Hepatocyte (in vitro differentiated cells): ENCODE measurements around the gene TMED6. TPM values are rescaled to one million over a fixed set of nuclear protein-coding genes. Genes with fewer than 3 reads are reported as not detected.
A peak's percentile ranks its signal among the peaks of the same experiment; 100 is the strongest.

ENCODE experiments used
- DNase-seq: peaks from one replicate; pipeline ENCODE4 v3.0.0-alpha.2; 2016; ENCODE audit warnings: low spot score
- H2AFZ ChIP-seq: fragments of 200-600 bp; sonication (generic); 2 replicates; pipeline ENCODE4 v1.6.0; 2016; ENCODE audit warnings: antibody characterized with exemption, mild to moderate bottlenecking
- H3K27ac ChIP-seq: fragments of 200-600 bp; sonication (generic); 2 replicates; pipeline ENCODE4 v1.5.1; 2016; ENCODE audit warnings: mild to moderate bottlenecking
- H3K27me3 ChIP-seq: fragments of 200-600 bp; sonication (generic); 2 replicates; pipeline ENCODE4 v1.6.1; 2016
- H3K36me3 ChIP-seq: fragments of 200-600 bp; sonication (generic); replicated peaks from 2 replicates; pipeline ENCODE4 v1.5.1; 2016; ENCODE audit warnings: low read depth; ENCODE audit not compliant: insufficient read depth
- H3K4me1 ChIP-seq: fragments of 200-600 bp; sonication (generic); 2 replicates; pipeline ENCODE4 v1.5.1; 2016; ENCODE audit warnings: mild to moderate bottlenecking, moderate library complexity; ENCODE audit not compliant: insufficient read depth
- H3K4me2 ChIP-seq: fragments of 200-600 bp; sonication (generic); 2 replicates; pipeline ENCODE4 v1.6.0; 2016
- H3K4me3 ChIP-seq: fragments of 200-600 bp; sonication (generic); 2 replicates; pipeline ENCODE4 v1.5.1; 2016; ENCODE audit warnings: mild to moderate bottlenecking
- H3K79me2 ChIP-seq: fragments of 200-600 bp; sonication (generic); 2 replicates; pipeline ENCODE4 v1.6.0; 2017; ENCODE audit warnings: mild to moderate bottlenecking
- H3K9me2 ChIP-seq: fragments of 200-600 bp; sonication (generic); replicated peaks from 2 replicates; pipeline ENCODE4 v1.6.0; 2017; ENCODE audit warnings: mild to moderate bottlenecking; ENCODE audit not compliant: insufficient read depth
- H3K9me3 ChIP-seq: fragments of 200-600 bp; sonication (generic); 2 replicates; pipeline ENCODE4 v1.5.1; 2016; ENCODE audit warnings: low read depth, mild to moderate bottlenecking
- H4K20me1 ChIP-seq: fragments of 200-600 bp; sonication (generic); 2 replicates; pipeline ENCODE4 v1.6.0; 2016; ENCODE audit warnings: mild to moderate bottlenecking; ENCODE audit not compliant: insufficient read depth, poor library complexity, severe bottlenecking
- CTCF ChIP-seq: fragments of 200-600 bp; sonication (generic); IDR thresholded peaks from 2 replicates; pipeline ENCODE4 v1.5.1; 2016; ENCODE audit warnings: antibody characterized with exemption, mild to moderate bottlenecking; ENCODE audit not compliant: poor library complexity
- EZH2 ChIP-seq: fragments of 200-600 bp; sonication (generic); IDR thresholded peaks from 2 replicates; pipeline ENCODE4 v1.6.1; 2016; ENCODE audit warnings: antibody characterized with exemption, mild to moderate bottlenecking, borderline replicate concordance
- EZH2phosphoT487 ChIP-seq: fragments of 200-600 bp; sonication (generic); IDR thresholded peaks from one replicate; pipeline ENCODE4 v1.6.1; 2018; ENCODE audit warnings: antibody characterized with exemption, mild to moderate bottlenecking, low read depth, moderate library complexity; ENCODE audit not compliant: unreplicated experiment, severe bottlenecking
- WGBS: methylation state at CpG from one replicate; pipeline ENCODE4 v1.1.6; 2016; ENCODE audit warnings: low lambda C conversion rate; ENCODE audit errors: missing lambda C conversion rate; 5-methylcytosine and 5-hydroxymethylcytosine counted together
- polyA plus RNA-seq: library from polyadenylated mRNA; unstranded; fragments of >200 nt; fragmentation: Nextera tagmentation; extraction: Ambion mirVana; gene quantifications from 2 replicates; pipeline ENCODE4 v1.2.1, GENCODE V29; 2016
- total RNA-seq: library from RNA; depleted of rRNA; stranded (reverse); fragments of >200 nt; gene quantifications from 2 replicates; pipeline ENCODE4 v1.2.3, GENCODE V29; 2014

The TMED6 gene
- total and polyA plus RNA-seq, 2 experiments from 2014 or later: 1.9 to 4.3 TPM

- H3K27me3 ChIP-seq: no peaks in the 10 kb centered on the region
- no peak overlapping the region for H3K27ac ChIP-seq
- no peaks in the 10 kb centered on the region for H3K9me3 ChIP-seq
- H4K20me1 ChIP-seq: peaks cover 14% of the 10 kb centered on the region
- H3K79me2 ChIP-seq: peaks cover 42% of the 10 kb centered on the region
- no peak for DNase-seq
- H3K4me2 ChIP-seq: no peak overlapping the region
- H3K4me1 ChIP-seq: peaks cover 8% of the 10 kb centered on the region
- TF ChIP-seq CTCF: no peak
- TF ChIP-seq EZH2: no peak
- no peak for TF ChIP-seq EZH2phosphoT487
- no peak overlapping the region for H2AFZ ChIP-seq
- H3K36me3 ChIP-seq: no peaks in the 10 kb centered on the region
- H3K4me3 ChIP-seq: no peak overlapping the region
- WGBS: 90% methylated on average over 11 of the region's 11 CpGs
- no peaks in the 10 kb centered on the region for H3K9me2 ChIP-seq
Measured at GRCh38 chr16:69314534-69314933, 37.1 kb downstream of the TMED6 start.

DNA sequence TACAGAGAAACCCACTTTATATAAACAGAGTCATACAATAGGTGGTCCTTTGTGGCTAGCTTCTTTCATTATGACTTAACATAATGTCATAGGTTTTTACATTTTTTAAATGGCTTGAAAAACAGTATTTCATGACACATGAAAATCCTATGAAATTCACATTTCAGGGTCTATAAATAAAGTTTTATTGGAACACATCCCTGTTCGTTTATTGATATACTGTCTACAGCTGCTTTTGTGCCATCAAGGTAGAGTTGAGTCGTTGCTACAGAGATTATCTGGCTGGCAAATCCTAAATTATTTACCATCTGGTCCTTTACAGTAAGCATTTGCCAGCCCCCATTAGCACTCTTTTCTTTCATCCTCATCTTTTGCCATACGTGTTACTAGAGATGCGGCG lies 38.1 kb downstream of the TMED6 start:
- Histone ChIP-seq H3K9me3 (no peaks in the 10 kb centered on the region), H3K36me3 (no peaks in the 10 kb centered on the region), H3K27ac (no peak overlapping the region), H2AFZ (no peak overlapping the region), H3K4me2 (no peak overlapping the region), H3K27me3 (no peaks in the 10 kb centered on the region), H3K79me2 (peaks cover 42% of the 10 kb centered on the region), H3K9me2 (no peaks in the 10 kb centered on the region), H4K20me1 (peaks cover 14% of the 10 kb centered on the region), H3K4me1 (peaks cover 8% of the 10 kb centered on the region), H3K4me3 (no peak overlapping the region)
- no peak for TF ChIP-seq EZH2phosphoT487
- TF ChIP-seq CTCF: no peak
- TF ChIP-seq EZH2: no peak
- 97% methylated on average over 5 of the region's 5 CpGs for WGBS
- no peak for DNase-seq

DNA sequence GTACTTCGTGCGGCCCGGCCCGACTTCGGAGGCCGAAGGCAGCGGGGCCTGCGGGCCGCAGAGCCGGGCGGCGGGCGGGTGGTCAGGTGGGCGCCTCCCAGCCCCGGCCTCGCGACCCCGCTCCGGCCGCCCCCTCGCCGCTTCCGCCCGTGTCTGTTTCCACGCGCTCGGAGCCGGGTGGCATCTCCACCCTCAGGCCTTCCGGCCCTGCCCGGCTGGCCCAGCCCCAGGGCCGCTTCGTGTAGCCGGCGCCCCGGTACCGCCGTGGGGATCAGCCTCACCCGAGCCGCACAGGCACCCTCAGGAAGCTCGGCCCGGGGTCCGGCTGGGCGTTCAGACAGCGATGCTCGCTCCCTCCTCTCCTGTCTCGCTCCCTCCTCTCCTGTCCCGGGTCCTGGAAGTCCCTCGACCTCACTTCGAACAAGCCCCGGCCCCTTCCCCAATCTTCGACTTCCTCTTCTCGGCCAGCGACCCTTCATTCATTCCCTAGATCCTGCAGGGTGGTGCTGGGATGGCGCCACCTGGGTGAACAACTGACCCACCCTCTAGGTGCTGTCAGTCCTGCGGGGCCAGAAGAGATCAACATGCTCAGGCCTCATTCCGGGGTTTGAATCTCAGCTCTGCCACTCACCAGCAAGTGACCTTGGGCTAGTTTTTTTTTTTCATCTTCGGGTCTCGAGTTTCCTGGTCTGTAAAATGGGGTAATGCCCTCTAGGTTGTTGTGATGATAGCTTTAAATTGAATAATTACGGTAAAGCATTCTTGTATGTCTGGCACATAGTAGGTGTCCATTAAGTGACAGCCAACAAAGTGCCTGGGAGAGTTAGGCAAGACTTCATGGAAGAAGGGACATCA lies 39.8 kb downstream of the TMED6 start:
- peak overlapping the region; percentile 87 for H3K27ac ChIP-seq
- H2AFZ ChIP-seq: peak overlapping the region; percentile 80
- peak; percentile 63 for DNase-seq
- TF ChIP-seq CTCF (peak; percentile 11), EZH2 (no peak), EZH2phosphoT487 (no peak)
- H4K20me1 ChIP-seq: peaks cover 14% of the 10 kb centered on the region
- WGBS: 6% methylated on average over 25 of the region's 59 CpGs
- peak overlapping the region; percentile 91 for H3K4me3 ChIP-seq
- H3K4me1 ChIP-seq: peaks cover 8% of the 10 kb centered on the region
- H3K9me3 ChIP-seq: no peaks in the 10 kb centered on the region
- peak overlapping the region; percentile 83 for H3K4me2 ChIP-seq
- H3K36me3 ChIP-seq: no peaks in the 10 kb centered on the region
- H3K9me2 ChIP-seq: no peaks in the 10 kb centered on the region
- peaks cover 42% of the 10 kb centered on the region for H3K79me2 ChIP-seq
- no peaks in the 10 kb centered on the region for H3K27me3 ChIP-seq
